Liver (tissue), 9 donors: ENCODE results near the gene ARMC5. TPM values are rescaled to one million over a fixed set of nuclear protein-coding genes. Genes with fewer than 3 reads are reported as not detected.
"Not testable (repeated sequence)": the region's sequence is repeated elsewhere in the genome, so short reads cannot be mapped to it uniquely, and the experiment has no call there.

Experiments
- DNase-seq: peaks from one replicate; pipeline ENCODE4 v3.0.0-alpha.2; 2017; ENCODE audit warnings: low spot score
- H3K27ac ChIP-seq, 2 donors: one replicate each; pipeline ENCODE4 v1.7.0; 2013; ENCODE audit warnings: inconsistent platforms in 2 of 2, low read length in 2 of 2, control low read depth in 1 of 2, low read depth in 1 of 2, mild to moderate bottlenecking in 1 of 2
- H3K27me3 ChIP-seq, 4 donors: one replicate each; pipeline versions ENCODE4 v1.6.1 to v1.7.0; 2013; ENCODE audit warnings: low read length in 3 of 4, inconsistent platforms in 1 of 4, mild to moderate bottlenecking in 1 of 4, moderate library complexity in 1 of 4; ENCODE audit not compliant: control insufficient read depth in 4 of 4, insufficient read depth in 4 of 4
- H3K36me3 ChIP-seq, 4 donors: one replicate each; pipeline versions ENCODE4 v1.6.1 to v1.7.0; 2013; ENCODE audit warnings: low read length in 3 of 4, mild to moderate bottlenecking in 3 of 4, low read depth in 1 of 4, moderate library complexity in 1 of 4; ENCODE audit not compliant: control insufficient read depth in 4 of 4, insufficient read depth in 3 of 4
- H3K4me1 ChIP-seq, 4 donors: one replicate each; pipeline versions ENCODE4 v1.6.1 to v1.7.0; 2013; ENCODE audit warnings: low read length in 3 of 4, mild to moderate bottlenecking in 3 of 4, moderate library complexity in 1 of 4; ENCODE audit not compliant: control insufficient read depth in 4 of 4, insufficient read depth in 4 of 4
- H3K4me3 ChIP-seq, 3 donors: one replicate each; pipeline versions ENCODE4 v1.6.1 to v1.7.0; 2013; ENCODE audit warnings: low read length in 3 of 3, control low read depth in 1 of 3, low read depth in 1 of 3, mild to moderate bottlenecking in 1 of 3
- H3K9ac ChIP-seq, 2 donors: one replicate each; pipeline ENCODE4 v1.7.0; 2013; ENCODE audit warnings: low read length in 2 of 2, mild to moderate bottlenecking in 2 of 2, moderate library complexity in 2 of 2, control low read depth in 1 of 2, low read depth in 1 of 2
- H3K9me3 ChIP-seq, 4 donors: one replicate each; pipeline versions ENCODE4 v1.6.1 to v1.7.0; 2013; ENCODE audit warnings: low read length in 3 of 4; ENCODE audit not compliant: control insufficient read depth in 4 of 4
- FOXA1 ChIP-seq: IDR thresholded peaks from 2 replicates; pipeline ENCODE4 v1.6.1; 2016; ENCODE audit warnings: antibody characterized with exemption
- FOXA2 ChIP-seq: IDR thresholded peaks from 2 replicates; pipeline ENCODE4 v1.6.1; 2016; ENCODE audit warnings: antibody characterized with exemption
- GABPA ChIP-seq, 2 donors: IDR thresholded peaks in 1 of 2; conservative IDR thresholded peaks in 1 of 2; 2 replicates each; pipeline ENCODE4 v1.6.1; 2016; ENCODE audit warnings: antibody characterized with exemption in 2 of 2, mild to moderate bottlenecking in 1 of 2, moderate library complexity in 1 of 2
- HNF4A ChIP-seq, 2 donors: conservative IDR thresholded peaks; 2 replicates each; pipeline ENCODE4 v1.6.1; 2016; ENCODE audit warnings: antibody characterized with exemption in 2 of 2, mild to moderate bottlenecking in 2 of 2
- HNF4G ChIP-seq: IDR thresholded peaks from 2 replicates; pipeline ENCODE4 v1.6.1; 2016; ENCODE audit warnings: antibody characterized with exemption
- NR2F2 ChIP-seq: IDR thresholded peaks from 2 replicates; pipeline ENCODE4 v1.6.1; 2016; ENCODE audit warnings: antibody characterized with exemption
- RAD21 ChIP-seq, 2 donors: IDR thresholded peaks; 2 replicates each; pipeline ENCODE4 v1.6.1; 2016; ENCODE audit warnings: antibody characterized with exemption in 2 of 2, mild to moderate bottlenecking in 2 of 2
- RXRA ChIP-seq, 2 donors: IDR thresholded peaks; 2 replicates each; pipeline ENCODE4 v1.6.1; 2017 to 2018; ENCODE audit warnings: antibody characterized with exemption in 2 of 2, mild to moderate bottlenecking in 1 of 2
- SP1 ChIP-seq: IDR thresholded peaks from 2 replicates; pipeline ENCODE4 v1.6.1; 2018; ENCODE audit warnings: antibody characterized with exemption, mild to moderate bottlenecking
- YY1 ChIP-seq: IDR thresholded peaks from 2 replicates; pipeline ENCODE4 v1.6.1; 2016; ENCODE audit warnings: antibody characterized with exemption, mild to moderate bottlenecking
- WGBS: extraction: QIAGEN DNeasy Blood & Tissue Kit; methylation state at CpG from one replicate; pipeline ENCODE4 v1.1.7; 2013; 5-methylcytosine and 5-hydroxymethylcytosine counted together
- polyA plus RNA-seq, 2 donors: library from polyadenylated mRNA; stranded (reverse) in 1 of 2; unstranded in 1 of 2; fragments of 200-250 nt in 1 of 2; fragments of >200 nt in 1 of 2; fragmentation: Nextera tagmentation in 1 of 2; extraction: Ambion mirVana in 1 of 2; gene quantifications; one replicate each; pipeline versions ENCODE4 v1.2.1 to v1.2.3, GENCODE V29; 2013 to 2015
- total RNA-seq, 2 donors: library from RNA; depleted of rRNA; stranded (reverse); fragments of >200 nt; gene quantifications; one replicate each; pipeline ENCODE4 v1.2.3, GENCODE V29; 2014
- TF ChIP-seq, protein P1 (sequence below): IDR thresholded peaks from 2 replicates; pipeline ENCODE4 v1.6.1; 2016; ENCODE audit warnings: antibody characterized with exemption
- TF ChIP-seq, protein P2 (sequence below): IDR thresholded peaks from 2 replicates; pipeline ENCODE4 v1.6.1; 2016; ENCODE audit warnings: antibody characterized with exemption
- TF ChIP-seq, protein P3 (sequence below): fragments of 150-350 bp; IDR thresholded peaks from 2 replicates; pipeline ENCODE4 v1.5.1; 2017; ENCODE audit warnings: improper control_type of control experiment, low read depth, low read length; ENCODE audit not compliant: missing input control
- TF ChIP-seq, protein P4 (sequence below): IDR thresholded peaks from 2 replicates; pipeline ENCODE4 v1.6.1; 2016; ENCODE audit warnings: antibody characterized with exemption, mild to moderate bottlenecking
- donor health status: healthy.
- donor health status: healthy.
- donor health status: healthy.
- donor health status: healthy.
- donor health status: healthy.

Gene ARMC5
- total and polyA plus RNA-seq, 4 donors, result 5.4 to 13.3 (median 11.4) TPM

DNA sequence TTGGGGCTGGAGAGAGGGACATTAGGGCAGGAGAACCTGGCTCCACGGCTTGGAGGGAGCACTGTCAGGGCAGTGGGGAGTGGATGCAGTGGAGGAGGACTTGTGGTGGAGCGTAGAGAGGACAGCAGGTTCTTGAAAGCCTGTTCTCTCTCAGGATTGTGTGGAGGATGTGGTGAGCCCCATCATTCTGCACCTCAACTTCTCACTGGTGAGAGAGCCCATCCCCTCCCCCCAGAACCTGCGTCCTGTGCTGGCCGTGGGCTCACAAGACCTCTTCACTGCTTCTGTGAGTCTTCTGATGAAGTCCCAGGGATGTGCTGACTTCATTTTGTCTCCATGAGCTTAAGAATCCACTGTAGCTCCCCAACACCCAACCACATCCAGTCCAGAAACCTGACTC is 44.6 kb upstream of the ARMC5 start:
- TF ChIP-seq NR2F2 (no peak), FOXA2 (no peak), GABPA (IDR thresholded peaks at IDR 0.05 in 1 of 2, conservative IDR thresholded peaks at IDR 0.05 in 1 of 2) (no peak), RXRA (IDR thresholded peaks at IDR 0.05) (no peak), HNF4G (no peak), FOXA1 (no peak), RAD21 (IDR thresholded peaks at IDR 0.05) (no peak)
- TF ChIP-seq, protein P1, sequence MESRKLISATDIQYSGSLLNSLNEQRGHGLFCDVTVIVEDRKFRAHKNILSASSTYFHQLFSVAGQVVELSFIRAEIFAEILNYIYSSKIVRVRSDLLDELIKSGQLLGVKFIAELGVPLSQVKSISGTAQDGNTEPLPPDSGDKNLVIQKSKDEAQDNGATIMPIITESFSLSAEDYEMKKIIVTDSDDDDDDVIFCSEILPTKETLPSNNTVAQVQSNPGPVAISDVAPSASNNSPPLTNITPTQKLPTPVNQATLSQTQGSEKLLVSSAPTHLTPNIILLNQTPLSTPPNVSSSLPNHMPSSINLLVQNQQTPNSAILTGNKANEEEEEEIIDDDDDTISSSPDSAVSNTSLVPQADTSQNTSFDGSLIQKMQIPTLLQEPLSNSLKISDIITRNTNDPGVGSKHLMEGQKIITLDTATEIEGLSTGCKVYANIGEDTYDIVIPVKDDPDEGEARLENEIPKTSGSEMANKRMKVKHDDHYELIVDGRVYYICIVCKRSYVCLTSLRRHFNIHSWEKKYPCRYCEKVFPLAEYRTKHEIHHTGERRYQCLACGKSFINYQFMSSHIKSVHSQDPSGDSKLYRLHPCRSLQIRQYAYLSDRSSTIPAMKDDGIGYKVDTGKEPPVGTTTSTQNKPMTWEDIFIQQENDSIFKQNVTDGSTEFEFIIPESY, result no peak
- TF ChIP-seq, protein P2, sequence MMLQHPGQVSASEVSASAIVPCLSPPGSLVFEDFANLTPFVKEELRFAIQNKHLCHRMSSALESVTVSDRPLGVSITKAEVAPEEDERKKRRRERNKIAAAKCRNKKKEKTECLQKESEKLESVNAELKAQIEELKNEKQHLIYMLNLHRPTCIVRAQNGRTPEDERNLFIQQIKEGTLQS, result no peak
- Histone ChIP-seq H3K9ac (no peak overlapping the region), H3K27ac (no peak overlapping the region), H3K36me3 (no peaks in the 10 kb centered on the region), H3K4me3 (no peak overlapping the region), H3K4me1 (no peaks in the 10 kb centered on the region), H3K27me3 (no peaks in the 10 kb centered on the region), H3K9me3 (peaks cover 0 to 1% (median 0%) of the 10 kb centered on the region in 4 donors)
- DNase-seq, result no peak
- WGBS, result 71% methylated on average over 4 of the region's 4 CpGs

DNA sequence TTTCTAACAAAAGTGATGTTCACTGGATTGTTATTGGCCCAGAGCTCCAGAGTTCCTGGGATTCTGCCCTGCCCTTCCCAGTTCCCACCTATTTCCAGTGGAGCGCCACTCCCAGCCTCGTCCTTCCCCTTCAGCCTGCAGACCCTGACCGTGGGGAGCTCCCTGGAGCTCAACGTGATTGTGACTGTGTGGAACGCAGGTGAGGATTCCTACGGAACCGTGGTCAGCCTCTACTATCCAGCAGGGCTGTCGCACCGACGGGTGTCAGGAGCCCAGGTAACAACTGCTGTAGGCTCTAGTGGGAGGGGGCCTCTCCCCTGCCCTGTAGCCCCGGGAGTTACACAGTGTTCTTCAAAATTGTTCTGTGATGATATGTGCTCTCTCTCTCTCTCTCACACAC is 42.9 kb upstream of the ARMC5 start:
- DNase-seq, result no peak
- H3K9me3 ChIP-seq, result peaks cover 0 to 1% (median 0%) of the 10 kb centered on the region in 4 donors
- TF ChIP-seq SP1, result no peak
- TF ChIP-seq, protein P2, result no peak
- TF ChIP-seq YY1, result no peak
- TF ChIP-seq HNF4A (conservative IDR thresholded peaks at IDR 0.05), result no peak
- TF ChIP-seq FOXA2, result no peak
- TF ChIP-seq, protein P3, sequence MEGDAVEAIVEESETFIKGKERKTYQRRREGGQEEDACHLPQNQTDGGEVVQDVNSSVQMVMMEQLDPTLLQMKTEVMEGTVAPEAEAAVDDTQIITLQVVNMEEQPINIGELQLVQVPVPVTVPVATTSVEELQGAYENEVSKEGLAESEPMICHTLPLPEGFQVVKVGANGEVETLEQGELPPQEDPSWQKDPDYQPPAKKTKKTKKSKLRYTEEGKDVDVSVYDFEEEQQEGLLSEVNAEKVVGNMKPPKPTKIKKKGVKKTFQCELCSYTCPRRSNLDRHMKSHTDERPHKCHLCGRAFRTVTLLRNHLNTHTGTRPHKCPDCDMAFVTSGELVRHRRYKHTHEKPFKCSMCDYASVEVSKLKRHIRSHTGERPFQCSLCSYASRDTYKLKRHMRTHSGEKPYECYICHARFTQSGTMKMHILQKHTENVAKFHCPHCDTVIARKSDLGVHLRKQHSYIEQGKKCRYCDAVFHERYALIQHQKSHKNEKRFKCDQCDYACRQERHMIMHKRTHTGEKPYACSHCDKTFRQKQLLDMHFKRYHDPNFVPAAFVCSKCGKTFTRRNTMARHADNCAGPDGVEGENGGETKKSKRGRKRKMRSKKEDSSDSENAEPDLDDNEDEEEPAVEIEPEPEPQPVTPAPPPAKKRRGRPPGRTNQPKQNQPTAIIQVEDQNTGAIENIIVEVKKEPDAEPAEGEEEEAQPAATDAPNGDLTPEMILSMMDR, result no peak
- TF ChIP-seq GABPA (IDR thresholded peaks at IDR 0.05 in 1 of 2, conservative IDR thresholded peaks at IDR 0.05 in 1 of 2), result no peak
- TF ChIP-seq RXRA (IDR thresholded peaks at IDR 0.05), result no peak
- no peak for TF ChIP-seq HNF4G
- TF ChIP-seq, protein P4, sequence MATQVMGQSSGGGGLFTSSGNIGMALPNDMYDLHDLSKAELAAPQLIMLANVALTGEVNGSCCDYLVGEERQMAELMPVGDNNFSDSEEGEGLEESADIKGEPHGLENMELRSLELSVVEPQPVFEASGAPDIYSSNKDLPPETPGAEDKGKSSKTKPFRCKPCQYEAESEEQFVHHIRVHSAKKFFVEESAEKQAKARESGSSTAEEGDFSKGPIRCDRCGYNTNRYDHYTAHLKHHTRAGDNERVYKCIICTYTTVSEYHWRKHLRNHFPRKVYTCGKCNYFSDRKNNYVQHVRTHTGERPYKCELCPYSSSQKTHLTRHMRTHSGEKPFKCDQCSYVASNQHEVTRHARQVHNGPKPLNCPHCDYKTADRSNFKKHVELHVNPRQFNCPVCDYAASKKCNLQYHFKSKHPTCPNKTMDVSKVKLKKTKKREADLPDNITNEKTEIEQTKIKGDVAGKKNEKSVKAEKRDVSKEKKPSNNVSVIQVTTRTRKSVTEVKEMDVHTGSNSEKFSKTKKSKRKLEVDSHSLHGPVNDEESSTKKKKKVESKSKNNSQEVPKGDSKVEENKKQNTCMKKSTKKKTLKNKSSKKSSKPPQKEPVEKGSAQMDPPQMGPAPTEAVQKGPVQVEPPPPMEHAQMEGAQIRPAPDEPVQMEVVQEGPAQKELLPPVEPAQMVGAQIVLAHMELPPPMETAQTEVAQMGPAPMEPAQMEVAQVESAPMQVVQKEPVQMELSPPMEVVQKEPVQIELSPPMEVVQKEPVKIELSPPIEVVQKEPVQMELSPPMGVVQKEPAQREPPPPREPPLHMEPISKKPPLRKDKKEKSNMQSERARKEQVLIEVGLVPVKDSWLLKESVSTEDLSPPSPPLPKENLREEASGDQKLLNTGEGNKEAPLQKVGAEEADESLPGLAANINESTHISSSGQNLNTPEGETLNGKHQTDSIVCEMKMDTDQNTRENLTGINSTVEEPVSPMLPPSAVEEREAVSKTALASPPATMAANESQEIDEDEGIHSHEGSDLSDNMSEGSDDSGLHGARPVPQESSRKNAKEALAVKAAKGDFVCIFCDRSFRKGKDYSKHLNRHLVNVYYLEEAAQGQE, result no peak
- no peaks in the 10 kb centered on the region for H3K27me3 ChIP-seq
- H3K36me3 ChIP-seq, result no peaks in the 10 kb centered on the region
- H3K4me3 ChIP-seq, result no peak overlapping the region
- no peak overlapping the region for H3K27ac ChIP-seq
- WGBS, result 75% methylated on average over 11 of the region's 11 CpGs
- no peak overlapping the region for H3K9ac ChIP-seq
- no peaks in the 10 kb centered on the region for H3K4me1 ChIP-seq

DNA sequence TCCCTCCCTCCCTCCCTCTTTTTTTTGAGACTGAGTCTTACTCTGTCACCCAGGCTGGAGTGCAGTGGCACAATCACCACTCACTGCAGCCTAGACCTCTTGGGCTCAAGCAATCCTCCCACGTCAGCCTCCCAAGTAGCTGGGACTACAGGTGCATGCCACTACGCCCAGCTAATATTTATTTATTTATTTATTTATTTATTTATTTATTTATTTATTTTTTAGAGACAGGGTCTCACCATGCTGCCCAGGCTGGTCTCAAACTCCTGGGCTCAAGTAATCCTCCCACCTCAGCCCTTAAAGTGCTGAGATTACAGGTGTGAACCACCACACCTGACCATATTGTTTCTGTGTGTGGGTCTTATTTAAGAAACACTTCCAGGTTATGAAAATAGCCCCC is 42.3 kb upstream of the ARMC5 start:
- DNase-seq, result not testable (repeated sequence)
- 82% methylated on average over 2 of the region's 2 CpGs for WGBS

More for the DNA sequence above, 42.3 kb upstream of the ARMC5 start:
- H3K4me1 ChIP-seq, H3K27ac ChIP-seq, H3K36me3 ChIP-seq, H3K9ac ChIP-seq, H3K9me3 ChIP-seq, H3K27me3 ChIP-seq, H3K4me3 ChIP-seq: not testable (repeated sequence)
